Measurements from ENCODE around the gene CAVIN4. TPM values are rescaled to one million over a fixed set of nuclear protein-coding genes. Genes with fewer than 3 reads are reported as not detected.
A peak's percentile ranks its signal among the peaks of the same experiment; 100 is the strongest.

CAVIN4 gene
- total RNA-seq, 6 experiments from 2014 or later, result 0.34 to 1.5 (median 0.51) TPM

DNA sequence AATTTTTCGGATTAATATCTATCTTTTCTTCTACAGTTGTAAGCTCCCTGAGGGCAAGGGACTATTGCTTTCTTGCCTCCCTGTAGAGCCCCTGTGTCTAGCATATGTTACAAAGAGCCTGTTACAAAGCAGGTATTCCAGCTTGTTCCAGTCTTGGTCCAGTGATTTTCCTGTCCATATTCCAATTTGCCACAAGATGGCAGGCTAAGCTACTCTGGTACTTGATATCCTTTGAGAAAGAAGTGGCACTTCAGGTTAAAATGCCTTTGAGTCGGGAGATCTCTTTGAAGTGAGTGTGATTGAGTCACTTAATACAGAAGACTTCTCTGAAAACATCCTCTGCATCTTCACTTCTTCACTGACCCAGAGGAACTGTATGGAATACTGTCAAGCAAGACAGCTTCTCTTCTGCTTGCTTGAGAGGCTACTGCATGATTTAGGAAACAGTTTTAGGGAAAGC lies 24.5 kb downstream of the CAVIN4 start:
- Mint-ChIP-seq H3K27ac (no peak overlapping the region), H3K4me3 (no peak overlapping the region), H3K4me1 (ENCODE audit: low read depth) (peaks cover 34% of the 10 kb centered on the region), H3K9me3 (no peaks in the 10 kb centered on the region), H3K27me3 (ENCODE audit: insufficient read depth) (no peaks in the 10 kb centered on the region), H3K36me3 (ENCODE audit: low read depth) (no peaks in the 10 kb centered on the region)
- peak; percentile 54 for DNase-seq
- TF ChIP-seq, protein P1, sequence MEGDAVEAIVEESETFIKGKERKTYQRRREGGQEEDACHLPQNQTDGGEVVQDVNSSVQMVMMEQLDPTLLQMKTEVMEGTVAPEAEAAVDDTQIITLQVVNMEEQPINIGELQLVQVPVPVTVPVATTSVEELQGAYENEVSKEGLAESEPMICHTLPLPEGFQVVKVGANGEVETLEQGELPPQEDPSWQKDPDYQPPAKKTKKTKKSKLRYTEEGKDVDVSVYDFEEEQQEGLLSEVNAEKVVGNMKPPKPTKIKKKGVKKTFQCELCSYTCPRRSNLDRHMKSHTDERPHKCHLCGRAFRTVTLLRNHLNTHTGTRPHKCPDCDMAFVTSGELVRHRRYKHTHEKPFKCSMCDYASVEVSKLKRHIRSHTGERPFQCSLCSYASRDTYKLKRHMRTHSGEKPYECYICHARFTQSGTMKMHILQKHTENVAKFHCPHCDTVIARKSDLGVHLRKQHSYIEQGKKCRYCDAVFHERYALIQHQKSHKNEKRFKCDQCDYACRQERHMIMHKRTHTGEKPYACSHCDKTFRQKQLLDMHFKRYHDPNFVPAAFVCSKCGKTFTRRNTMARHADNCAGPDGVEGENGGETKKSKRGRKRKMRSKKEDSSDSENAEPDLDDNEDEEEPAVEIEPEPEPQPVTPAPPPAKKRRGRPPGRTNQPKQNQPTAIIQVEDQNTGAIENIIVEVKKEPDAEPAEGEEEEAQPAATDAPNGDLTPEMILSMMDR (IDR thresholded peaks at IDR 0.05), result peak; percentile 84

DNA sequence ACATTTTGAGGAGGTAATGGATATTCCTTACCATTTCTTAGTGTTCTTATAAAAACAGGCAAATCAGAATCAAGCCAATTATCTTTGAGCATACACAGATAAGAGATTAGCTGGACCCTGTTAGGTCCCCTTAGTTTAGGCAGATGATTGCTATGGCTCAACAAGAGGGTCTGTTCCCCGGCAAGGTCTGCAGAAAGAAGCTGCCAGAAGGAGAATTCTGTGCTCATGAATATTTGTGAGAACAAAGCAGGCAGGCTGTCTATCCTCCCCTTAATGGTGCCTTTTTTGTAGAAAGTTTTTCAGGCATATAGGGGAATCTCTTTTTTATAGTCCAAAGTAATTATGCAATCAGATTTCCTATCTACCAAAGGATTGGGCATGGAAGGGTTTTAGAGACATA lies 27.5 kb downstream of the CAVIN4 start:
- Mint-ChIP-seq H3K36me3 (ENCODE audit: low read depth) (no peaks in the 10 kb centered on the region), H3K27me3 (ENCODE audit: insufficient read depth) (no peaks in the 10 kb centered on the region), H3K9me3 (no peaks in the 10 kb centered on the region), H3K4me1 (ENCODE audit: low read depth) (peaks cover 15% of the 10 kb centered on the region; the same call in 1 of the 2 replicates), H3K4me3 (no peak overlapping the region), H3K27ac (no peak overlapping the region)
- TF ChIP-seq, protein P1 (IDR thresholded peaks at IDR 0.05), result no peak
- no peak for DNase-seq

DNA sequence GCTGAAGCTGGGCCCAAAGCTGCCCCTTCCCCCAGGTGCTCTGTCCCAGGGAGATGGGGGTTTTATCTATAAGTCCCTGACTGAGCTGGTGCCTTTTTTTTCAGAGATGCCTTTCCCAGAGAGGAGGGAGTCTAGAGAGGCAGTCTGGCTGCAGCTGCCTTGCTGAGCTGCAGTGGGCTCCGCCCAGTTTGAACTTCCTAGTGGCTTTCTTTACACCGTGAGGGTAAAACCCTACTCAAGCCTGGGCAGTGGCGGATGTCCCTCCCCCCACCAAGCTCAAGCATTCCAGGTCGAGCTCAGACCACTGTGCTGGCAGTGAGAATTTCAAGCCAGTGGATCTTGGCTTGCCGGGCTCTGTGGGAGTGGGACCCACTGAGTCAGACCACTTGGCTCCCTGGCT lies 41.3 kb downstream of the CAVIN4 start:
- DNase-seq, result no peak
- Mint-ChIP-seq H3K27me3 (ENCODE audit: insufficient read depth) (peaks cover 2% of the 10 kb centered on the region), H3K27ac (no peak overlapping the region), H3K9me3 (no peaks in the 10 kb centered on the region), H3K4me1 (ENCODE audit: low read depth) (no peaks in the 10 kb centered on the region), H3K36me3 (ENCODE audit: low read depth) (no peaks in the 10 kb centered on the region), H3K4me3 (no peak overlapping the region)
- TF ChIP-seq, protein P1 (IDR thresholded peaks at IDR 0.05), result no peak

DNA sequence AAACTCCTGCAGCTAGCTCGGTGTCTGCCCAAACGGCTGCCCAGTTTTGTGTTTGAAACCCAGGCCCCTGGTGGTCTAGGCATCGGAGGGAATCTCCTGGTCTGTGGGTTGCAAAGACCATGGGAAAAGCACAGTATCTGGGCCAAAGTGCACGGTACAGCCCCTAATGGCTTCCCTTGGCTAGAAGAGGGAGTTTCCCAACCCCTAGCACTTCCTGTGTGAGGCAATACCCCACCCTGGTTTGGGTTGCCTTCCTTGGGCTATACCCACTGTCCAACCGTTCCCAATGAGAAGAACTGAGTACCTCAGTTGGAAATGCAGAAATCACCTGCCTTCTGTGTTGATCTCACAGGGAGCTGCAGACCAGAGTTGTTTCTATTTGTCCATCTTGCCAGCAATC lies 41.8 kb downstream of the CAVIN4 start:
- Mint-ChIP-seq H3K27me3 (ENCODE audit: insufficient read depth) (peaks cover 2% of the 10 kb centered on the region), H3K4me3 (no peak overlapping the region), H3K4me1 (ENCODE audit: low read depth) (no peaks in the 10 kb centered on the region), H3K36me3 (ENCODE audit: low read depth) (no peaks in the 10 kb centered on the region), H3K27ac (no peak overlapping the region), H3K9me3 (no peaks in the 10 kb centered on the region)
- DNase-seq, result no peak
- TF ChIP-seq, protein P1 (IDR thresholded peaks at IDR 0.05), result no peak

DNA sequence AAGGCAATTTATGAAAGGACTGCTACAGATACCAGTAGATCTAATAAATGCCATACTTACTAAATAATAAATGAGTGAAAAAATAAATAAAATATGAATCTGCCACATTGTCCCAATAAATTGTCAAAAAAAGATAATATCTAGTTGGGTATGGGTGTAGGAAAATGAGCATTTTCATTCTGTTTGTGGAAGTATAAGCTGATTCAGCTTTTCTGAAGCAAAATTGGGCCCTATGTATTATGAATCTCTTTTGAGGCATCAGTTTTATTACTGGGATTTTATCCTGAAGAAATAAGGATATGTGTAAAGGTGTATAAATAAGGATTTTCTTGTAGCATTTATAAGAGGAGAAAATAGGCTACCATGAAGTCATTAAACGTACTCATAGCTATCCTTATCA lies 46.1 kb downstream of the CAVIN4 start:
- H3K36me3 Mint-ChIP-seq (ENCODE audit: low read depth), result no peaks in the 10 kb centered on the region
- no peak overlapping the region for H3K27ac Mint-ChIP-seq
- TF ChIP-seq, protein P1 (IDR thresholded peaks at IDR 0.05), result no peak
- H3K9me3 Mint-ChIP-seq, result no peaks in the 10 kb centered on the region
- H3K27me3 Mint-ChIP-seq (ENCODE audit: insufficient read depth), result peaks cover 2% of the 10 kb centered on the region
- H3K4me1 Mint-ChIP-seq (ENCODE audit: low read depth), result no peaks in the 10 kb centered on the region
- H3K4me3 Mint-ChIP-seq, result no peak overlapping the region
- no peak for DNase-seq

DNA sequence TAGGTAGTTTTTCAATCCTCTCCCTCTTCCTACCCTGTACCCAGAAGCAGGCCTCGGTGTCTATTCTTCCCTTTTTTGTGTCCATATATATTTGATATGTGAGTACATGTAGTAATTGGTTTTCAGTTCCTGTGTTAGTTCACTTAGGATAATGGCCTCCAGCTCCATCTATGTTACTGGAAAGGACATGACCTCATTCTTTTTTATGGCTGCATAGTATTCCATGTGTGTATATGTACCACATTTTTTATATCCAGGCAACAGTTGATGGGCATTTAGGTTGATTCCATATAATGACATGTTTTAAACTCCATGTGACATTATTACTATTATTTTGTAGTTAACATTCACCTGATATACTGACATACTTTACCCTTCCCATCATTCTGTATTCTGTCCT lies 49.1 kb downstream of the CAVIN4 start:
- Mint-ChIP-seq H3K27me3 (ENCODE audit: insufficient read depth) (peaks cover 6% of the 10 kb centered on the region), H3K4me3 (no peak overlapping the region), H3K27ac (no peak overlapping the region), H3K9me3 (no peaks in the 10 kb centered on the region), H3K4me1 (ENCODE audit: low read depth) (no peaks in the 10 kb centered on the region), H3K36me3 (ENCODE audit: low read depth) (no peaks in the 10 kb centered on the region)
- TF ChIP-seq, protein P1 (IDR thresholded peaks at IDR 0.05), result no peak
- DNase-seq, result no peak

Measured in HFFc6 (cell line).